HG03045 (cell line): ENCODE measurements around the gene STAMBP.
"Not testable (repeated sequence)": the region's sequence is repeated elsewhere in the genome, so short reads cannot be mapped to it uniquely, and the experiment has no call there.

Source experiments
- ATAC-seq: cut with Tn5 transposase; IDR thresholded peaks from one replicate; pipeline ENCODE4 v1.9.1; 2021; ENCODE audit warnings: mild to moderate bottlenecking, moderate library complexity; ENCODE audit not compliant: unreplicated experiment

The STAMBP gene

GRCh38 chr2:73903949-73904613 lies 75.3 kb downstream of the STAMBP start:
- not testable (repeated sequence) for ATAC-seq

- no peak for ATAC-seq
Measured at GRCh38 chr2:73904952-73905351, 76.2 kb downstream of the STAMBP start.

DNA sequence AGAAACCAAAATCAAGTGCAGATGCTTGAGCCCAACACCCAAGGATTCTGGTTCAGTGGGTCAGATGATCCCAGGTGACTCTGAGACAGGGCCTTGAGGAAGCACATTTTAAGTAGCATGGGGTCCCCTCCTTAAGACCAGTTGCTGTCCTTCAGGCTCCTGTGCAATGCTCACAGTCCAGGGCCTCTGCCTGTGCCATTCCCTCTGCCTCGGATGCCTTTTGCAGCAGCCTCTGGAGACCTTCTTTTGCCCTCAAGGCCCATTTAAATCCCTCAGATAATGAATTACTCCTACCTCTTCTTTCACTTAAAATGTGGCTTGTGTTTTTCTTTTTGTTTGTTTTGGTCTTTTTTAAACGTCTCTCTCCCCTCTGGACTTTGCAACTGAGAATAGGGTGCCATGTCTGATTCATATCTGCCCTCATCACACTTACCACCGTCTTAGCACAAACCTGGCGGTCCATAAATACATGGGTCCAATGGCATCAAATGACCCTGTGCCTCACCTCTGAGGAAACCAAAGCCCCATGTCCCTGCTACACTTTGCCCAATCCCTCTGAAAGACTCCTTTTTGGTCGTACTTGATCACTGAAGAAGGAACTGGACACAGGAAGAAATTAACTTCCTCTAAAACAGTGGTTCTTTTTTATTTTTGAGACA lies 78.2 kb downstream of the STAMBP start:
- no peak for ATAC-seq

DNA sequence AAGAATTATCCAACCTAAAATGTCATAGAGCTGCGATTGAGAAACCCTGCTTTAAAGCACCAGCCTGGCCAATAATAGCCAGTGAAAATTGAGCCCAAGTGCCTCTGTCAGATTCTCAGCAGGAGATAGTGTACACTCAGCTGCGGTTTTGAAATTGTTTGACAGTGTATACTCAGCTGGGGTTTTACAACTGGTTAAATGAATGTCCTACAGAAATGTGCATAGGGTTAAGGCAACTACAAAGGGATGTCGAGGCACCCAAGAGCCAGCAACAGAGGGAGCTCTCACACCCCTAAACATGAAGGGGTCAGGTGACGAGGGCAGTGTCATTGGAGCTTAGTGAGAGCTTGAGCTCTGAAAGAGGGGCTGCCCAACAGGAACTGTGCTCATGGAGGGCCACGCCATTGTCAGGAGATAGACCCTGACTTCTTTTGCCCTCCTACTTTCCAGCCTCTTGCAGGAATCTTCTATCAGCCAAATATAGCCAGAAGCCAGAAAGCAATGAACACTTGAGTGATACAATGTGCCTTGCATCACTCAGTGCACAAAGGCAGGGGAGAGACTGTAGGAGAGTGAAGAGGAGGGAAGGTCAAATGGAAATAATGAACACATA lies 79.2 kb downstream of the STAMBP start:
- no peak for ATAC-seq

GRCh38 chr2:73908689-73909652 lies 80.2 kb downstream of the STAMBP start:
- no peak for ATAC-seq

DNA sequence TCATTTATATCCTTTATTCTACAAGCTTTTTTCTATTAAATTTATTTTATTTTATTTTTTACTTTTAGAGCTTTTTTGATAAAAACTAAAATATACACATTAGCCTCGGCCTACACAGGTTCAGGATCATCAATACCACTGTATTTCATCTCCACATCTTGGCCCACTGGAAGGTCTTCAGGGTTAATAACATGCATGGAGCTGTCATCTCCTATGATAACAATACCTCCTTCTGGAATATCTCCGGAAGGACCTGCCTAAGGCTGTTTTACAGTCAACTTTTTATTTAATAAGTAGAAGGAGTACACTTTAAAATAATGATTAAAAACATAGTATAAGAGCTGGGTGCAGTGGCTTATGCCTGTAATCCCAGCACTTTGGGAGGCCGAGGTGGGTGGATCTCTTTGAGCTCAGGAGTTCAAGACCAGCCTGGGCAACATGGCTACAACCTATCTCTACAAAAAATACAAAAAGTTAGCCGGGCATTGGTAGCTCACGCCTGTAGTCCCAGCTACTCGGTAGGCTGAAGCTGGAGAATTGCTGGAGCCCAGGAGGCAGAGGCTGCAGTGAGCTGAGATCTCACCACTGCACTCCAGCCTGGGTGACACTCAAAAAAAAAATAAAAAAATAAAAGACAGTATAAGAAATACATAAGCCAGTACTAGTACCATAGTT lies 82.2 kb downstream of the STAMBP start:
- ATAC-seq = no peak

- no peak for ATAC-seq
Measured at GRCh38 chr2:73911548-73912208, 82.9 kb downstream of the STAMBP start.

- no peak for ATAC-seq
Measured at GRCh38 chr2:73913414-73914054, 84.8 kb downstream of the STAMBP start.

DNA sequence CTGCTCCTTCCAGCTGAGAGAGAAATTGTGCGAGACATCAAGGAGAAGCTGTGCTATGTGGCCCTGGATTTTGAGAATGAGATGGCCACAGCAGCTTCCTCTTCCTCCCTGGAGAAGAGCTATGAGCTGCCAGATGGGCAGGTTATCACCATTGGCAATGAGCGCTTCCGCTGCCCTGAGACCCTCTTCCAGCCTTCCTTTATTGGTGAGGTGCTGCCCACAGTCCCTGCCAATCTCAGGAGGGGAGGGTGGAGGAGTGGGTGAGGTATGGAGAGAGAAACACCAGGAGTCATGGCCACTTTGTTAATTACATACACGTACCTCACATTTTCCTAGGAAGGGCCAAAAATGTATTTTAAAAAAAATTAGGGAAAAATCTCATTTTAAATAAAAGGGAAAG lies 85.9 kb downstream of the STAMBP start:
- ATAC-seq = no peak

DNA sequence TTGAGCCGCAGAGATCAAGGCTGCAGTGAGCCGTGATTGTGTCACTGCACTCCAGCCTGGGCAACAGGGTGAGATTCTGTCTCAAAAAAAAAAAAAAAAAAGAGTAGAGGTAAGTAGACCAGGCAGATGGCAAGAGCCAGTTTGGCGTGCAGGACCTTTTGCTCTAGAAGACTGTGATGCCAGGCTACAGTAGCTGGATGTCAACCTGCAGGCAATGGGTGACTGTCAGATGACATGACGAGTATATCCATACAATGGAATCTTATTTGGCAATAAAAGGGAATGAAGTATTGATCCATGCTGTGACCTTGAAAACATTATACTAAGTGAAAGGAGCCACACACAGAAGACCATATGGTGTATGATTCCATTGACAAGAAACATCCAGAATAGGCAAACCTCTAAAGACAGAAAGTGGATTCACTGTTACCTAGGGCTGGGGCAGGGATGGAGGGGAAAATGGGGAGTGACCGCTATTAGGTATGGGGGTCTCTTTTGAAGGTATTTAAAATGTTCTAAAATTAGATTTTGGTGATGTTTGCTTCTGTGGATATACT lies 86.8 kb downstream of the STAMBP start:
- no peak for ATAC-seq

- ATAC-seq = no peak
Measured at GRCh38 chr2:73916666-73917065, 87.9 kb downstream of the STAMBP start.

DNA sequence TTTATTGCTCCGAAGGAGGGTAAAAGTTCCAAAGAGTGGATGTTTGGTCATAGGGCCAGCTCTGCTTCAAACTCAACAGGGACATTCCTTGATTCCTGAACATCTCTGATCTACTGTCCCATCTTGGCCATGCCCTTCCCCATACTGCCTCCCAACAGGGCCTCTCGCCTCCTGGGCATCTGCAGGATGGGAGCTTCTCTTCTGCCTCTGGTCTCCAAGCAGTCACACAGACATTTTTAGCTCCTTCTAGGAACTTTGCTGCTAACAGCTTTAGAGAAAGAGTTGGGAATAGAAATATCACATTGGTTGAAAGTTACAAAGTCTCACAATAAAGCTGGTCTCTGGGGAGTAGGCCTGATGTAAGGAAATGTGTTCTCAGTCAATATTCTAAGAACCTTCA lies 88.5 kb downstream of the STAMBP start:
- no peak for ATAC-seq

GRCh38 chr2:73917696-73918207 lies 89.0 kb downstream of the STAMBP start:
- no peak for ATAC-seq

DNA sequence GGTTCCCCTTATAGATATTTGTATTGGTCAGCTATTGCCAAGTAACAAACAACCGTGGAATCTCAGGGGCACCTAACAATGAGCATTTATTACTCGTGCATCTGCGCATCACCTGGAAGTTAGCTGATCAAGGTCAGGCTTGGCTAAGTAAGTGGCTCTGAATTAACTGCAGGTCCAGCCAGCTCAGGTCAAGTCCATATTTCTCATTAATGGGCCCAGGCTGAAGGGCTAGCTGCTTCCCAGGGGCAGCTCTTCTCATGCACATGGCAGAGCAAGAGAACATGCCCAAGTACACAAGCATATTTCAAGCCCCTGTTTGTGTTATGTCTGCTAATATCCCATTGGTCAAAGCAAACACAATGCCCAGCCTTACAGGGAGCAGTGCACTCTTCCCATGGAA lies 90.1 kb downstream of the STAMBP start:
- no peak for ATAC-seq

DNA sequence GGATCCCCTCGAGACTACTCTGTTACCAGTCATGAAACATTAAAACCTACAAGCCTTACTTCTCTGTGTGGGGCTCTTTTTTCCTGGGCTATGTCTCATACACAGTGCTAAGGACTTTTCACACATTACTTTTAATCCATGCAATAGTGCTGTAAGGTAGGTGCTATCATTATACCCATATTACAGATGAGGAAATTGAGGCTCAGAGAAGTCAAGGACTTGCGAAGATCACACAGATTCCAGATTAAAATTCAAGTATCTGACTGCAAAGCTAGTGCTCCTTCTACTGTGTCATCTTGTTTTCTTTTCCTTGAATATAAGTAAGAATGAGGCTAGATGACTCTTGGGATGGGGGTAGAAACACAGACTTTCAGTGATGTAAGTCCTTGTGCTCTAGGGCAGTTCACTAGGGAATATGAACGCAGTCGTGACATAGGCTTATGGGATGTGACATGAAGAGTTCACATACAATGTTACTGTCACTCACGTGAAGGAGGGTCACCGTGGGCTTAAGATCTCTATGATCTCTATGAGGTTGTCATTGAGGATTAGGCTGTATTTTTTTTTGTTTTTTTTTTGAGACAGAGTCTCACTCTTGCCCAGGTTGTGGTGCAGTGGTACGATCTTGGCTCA lies 91.0 kb downstream of the STAMBP start:
- ATAC-seq = no peak

- ATAC-seq = no peak
Measured at GRCh38 chr2:73920577-73921545, 92.1 kb downstream of the STAMBP start.

GRCh38 chr2:73921581-73921980 lies 92.8 kb downstream of the STAMBP start:
- no peak for ATAC-seq
